ENCODE measurements around the gene TRMT11.

The TRMT11 gene

DNA sequence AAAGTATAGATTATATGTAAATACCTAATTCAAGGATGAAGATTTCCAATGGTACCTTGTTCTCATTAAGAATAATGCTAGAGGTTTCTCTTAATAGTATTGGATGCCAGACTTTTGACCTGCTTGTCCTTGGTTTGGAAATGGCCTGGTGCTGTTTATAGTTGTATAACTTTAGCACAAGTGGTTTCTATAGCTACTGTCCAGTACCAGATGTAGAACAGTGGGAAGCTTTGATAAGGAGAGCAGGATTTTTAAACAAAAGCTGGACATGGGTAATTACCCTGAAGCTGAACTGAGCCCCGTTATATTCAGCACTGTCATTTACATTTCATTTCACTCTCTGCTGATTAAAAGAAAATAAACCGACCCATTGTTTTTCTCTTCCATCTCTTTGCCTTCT lies 43.7 kb downstream of the TRMT11 start:
- in situ Hi-C loops (cut with HindIII; ENCODE audit: low pct_ligation_motif_present, low sequenced_read_pairs): no loop called here
- TF ChIP-seq CTCF (IDR thresholded peaks at IDR 0.05; ENCODE audit: low read depth, low read length, missing control alignments): no peak
- H3K27me3 ChIP-seq (replicated peaks): no peaks in the 10 kb centered on the region
- DNase-seq: no peak
- peaks cover 3% of the 10 kb centered on the region for H3K36me3 ChIP-seq (replicated peaks)
- H3K4me3 ChIP-seq (ENCODE audit: low read depth, low read length): no peak overlapping the region
- H3K27ac ChIP-seq: no peak overlapping the region

GRCh38 chr6:126033696-126034095 lies 47.4 kb downstream of the TRMT11 start:
- peak; percentile 78 for TF ChIP-seq CTCF (IDR thresholded peaks at IDR 0.05; ENCODE audit: low read depth, low read length, missing control alignments)
- Histone ChIP-seq H3K27ac (no peak overlapping the region), H3K36me3 (replicated peaks) (no peaks in the 10 kb centered on the region), H3K4me3 (ENCODE audit: low read depth, low read length) (no peak overlapping the region), H3K27me3 (replicated peaks) (no peaks in the 10 kb centered on the region)
- peak; percentile 82 for DNase-seq
- in situ Hi-C loops (cut with HindIII; ENCODE audit: low pct_ligation_motif_present, low sequenced_read_pairs): no loop called here

DNA sequence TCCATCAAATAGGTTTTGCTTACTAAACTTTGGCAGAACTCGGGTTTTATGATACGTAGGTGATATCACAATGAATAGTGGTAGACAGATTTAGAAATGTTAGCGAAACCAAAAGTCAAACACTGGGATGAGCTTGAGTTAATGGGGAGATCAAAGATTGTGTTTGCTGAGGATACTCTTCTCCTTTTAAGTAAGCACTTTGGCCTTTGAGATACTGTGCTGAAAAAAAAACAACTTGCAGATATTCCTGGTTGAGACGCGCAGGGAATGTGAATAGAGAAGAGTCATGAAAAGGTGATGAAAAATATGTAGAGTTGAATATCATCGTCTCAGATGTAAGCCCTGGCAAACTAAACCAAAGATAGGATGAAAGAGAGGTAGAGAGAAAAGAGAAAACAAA lies 48.3 kb downstream of the TRMT11 start:
- TF ChIP-seq CTCF (IDR thresholded peaks at IDR 0.05; ENCODE audit: low read depth, low read length, missing control alignments): no peak
- H3K36me3 ChIP-seq (replicated peaks): no peaks in the 10 kb centered on the region
- no peak overlapping the region for H3K27ac ChIP-seq
- no peaks in the 10 kb centered on the region for H3K27me3 ChIP-seq (replicated peaks)
- in situ Hi-C loops (cut with HindIII; ENCODE audit: low pct_ligation_motif_present, low sequenced_read_pairs): no loop called here
- H3K4me3 ChIP-seq (ENCODE audit: low read depth, low read length): no peak overlapping the region
- DNase-seq: no peak

GRCh38 chr6:126035764-126036163 lies 49.4 kb downstream of the TRMT11 start:
- no peak overlapping the region for H3K27ac ChIP-seq
- in situ Hi-C loops (cut with HindIII; ENCODE audit: low pct_ligation_motif_present, low sequenced_read_pairs): no loop called here
- no peaks in the 10 kb centered on the region for H3K27me3 ChIP-seq (replicated peaks)
- no peak for TF ChIP-seq CTCF (IDR thresholded peaks at IDR 0.05; ENCODE audit: low read depth, low read length, missing control alignments)
- H3K4me3 ChIP-seq (ENCODE audit: low read depth, low read length): no peak overlapping the region
- H3K36me3 ChIP-seq (replicated peaks): no peaks in the 10 kb centered on the region
- no peak for DNase-seq

DNA sequence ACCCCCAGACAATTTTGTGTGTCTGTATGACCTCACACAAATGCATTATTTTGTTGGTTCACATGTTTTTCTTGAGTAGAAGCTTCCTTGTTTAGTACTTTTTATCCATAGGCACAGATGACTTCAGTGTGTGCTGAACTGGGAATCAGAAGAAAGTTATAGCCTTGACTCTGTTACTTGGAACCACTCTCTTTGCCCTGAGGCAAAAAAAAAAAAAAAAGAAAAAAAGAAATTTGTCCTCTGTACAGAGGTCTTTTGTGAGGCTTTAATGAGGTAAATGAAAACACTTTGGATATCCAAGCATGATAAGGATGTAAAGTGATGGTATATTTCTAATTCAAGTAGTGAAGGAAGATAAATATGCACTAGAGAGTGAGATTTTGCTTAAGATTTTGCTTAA lies 51.9 kb downstream of the TRMT11 start:
- peak overlapping the region; percentile 7 for H3K27ac ChIP-seq
- in situ Hi-C loops (cut with HindIII; ENCODE audit: low pct_ligation_motif_present, low sequenced_read_pairs): no loop called here
- no peak for DNase-seq
- no peak for TF ChIP-seq CTCF (IDR thresholded peaks at IDR 0.05; ENCODE audit: low read depth, low read length, missing control alignments)
- H3K36me3 ChIP-seq (replicated peaks): no peaks in the 10 kb centered on the region
- no peak overlapping the region for H3K4me3 ChIP-seq (ENCODE audit: low read depth, low read length)
- H3K27me3 ChIP-seq (replicated peaks): no peaks in the 10 kb centered on the region

GRCh38 chr6:126039284-126039683 lies 52.9 kb downstream of the TRMT11 start:
- peak overlapping the region; percentile 71 for H3K27ac ChIP-seq
- no peaks in the 10 kb centered on the region for H3K36me3 ChIP-seq (replicated peaks)
- H3K4me3 ChIP-seq (ENCODE audit: low read depth, low read length): no peak overlapping the region
- TF ChIP-seq CTCF (IDR thresholded peaks at IDR 0.05; ENCODE audit: low read depth, low read length, missing control alignments): no peak
- in situ Hi-C loops (cut with HindIII; ENCODE audit: low pct_ligation_motif_present, low sequenced_read_pairs): no loop called here
- peak; percentile 24 for DNase-seq
- H3K27me3 ChIP-seq (replicated peaks): no peaks in the 10 kb centered on the region
